ENCODE measurements around the gene HOXA13.

The HOXA13 gene

DNA sequence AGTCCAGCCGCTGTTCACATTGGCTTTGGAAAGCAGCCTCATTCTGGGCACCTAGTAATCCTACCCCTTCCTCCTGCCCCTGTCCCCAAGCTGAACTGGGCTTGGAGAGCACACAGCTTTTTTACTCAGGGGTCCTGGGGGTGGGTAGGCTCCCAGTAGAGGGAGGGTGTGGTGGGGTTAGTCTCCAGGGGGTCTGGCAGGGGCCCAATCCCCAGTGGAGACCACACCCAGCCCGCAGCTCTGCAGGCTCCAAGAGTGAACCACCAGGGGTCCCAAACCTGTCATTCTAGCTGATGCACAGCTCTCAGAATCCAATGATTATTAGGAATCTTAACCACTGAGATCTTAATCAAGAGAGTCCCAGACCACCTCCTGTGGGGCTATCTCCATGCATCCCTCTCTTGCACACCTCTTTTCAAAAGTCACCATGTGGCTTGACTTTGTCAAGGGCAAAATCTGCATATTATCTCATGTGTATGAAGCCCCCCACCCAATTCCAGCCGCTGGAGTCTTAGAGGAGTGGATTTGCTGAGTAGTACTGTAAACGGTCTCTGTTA, 17.5 kb downstream of the HOXA13 start:
- DNase-seq (ENCODE audit: low read depth in 4 of 4, low spot score in 1 of 4): no peak

DNA sequence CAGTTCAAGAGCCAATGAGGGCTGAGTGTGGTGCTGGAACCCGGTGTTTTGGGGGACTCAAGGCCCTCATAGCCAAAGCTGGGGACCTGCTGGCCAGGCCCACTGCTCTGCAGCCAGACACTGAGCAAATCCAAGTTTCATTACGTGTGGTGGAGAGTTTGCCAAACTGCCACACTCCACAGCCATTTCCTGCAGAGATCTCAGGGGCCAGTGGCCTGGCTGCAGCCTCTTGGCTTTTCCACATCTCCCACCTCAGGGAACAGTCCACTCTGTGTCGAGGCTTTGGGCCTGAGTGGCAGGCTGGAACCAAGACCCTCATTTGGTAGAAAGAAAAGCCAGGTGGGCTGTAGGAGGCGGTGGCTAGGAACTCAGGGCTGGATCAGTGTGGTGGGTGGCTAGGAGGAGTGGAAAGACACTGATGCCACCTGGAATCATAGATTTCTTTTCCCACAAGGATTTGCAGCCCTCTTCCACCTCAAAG, 18.1 kb downstream of the HOXA13 start:
- DNase-seq (ENCODE audit: low read depth in 4 of 4, low spot score in 1 of 4): no peak

DNA sequence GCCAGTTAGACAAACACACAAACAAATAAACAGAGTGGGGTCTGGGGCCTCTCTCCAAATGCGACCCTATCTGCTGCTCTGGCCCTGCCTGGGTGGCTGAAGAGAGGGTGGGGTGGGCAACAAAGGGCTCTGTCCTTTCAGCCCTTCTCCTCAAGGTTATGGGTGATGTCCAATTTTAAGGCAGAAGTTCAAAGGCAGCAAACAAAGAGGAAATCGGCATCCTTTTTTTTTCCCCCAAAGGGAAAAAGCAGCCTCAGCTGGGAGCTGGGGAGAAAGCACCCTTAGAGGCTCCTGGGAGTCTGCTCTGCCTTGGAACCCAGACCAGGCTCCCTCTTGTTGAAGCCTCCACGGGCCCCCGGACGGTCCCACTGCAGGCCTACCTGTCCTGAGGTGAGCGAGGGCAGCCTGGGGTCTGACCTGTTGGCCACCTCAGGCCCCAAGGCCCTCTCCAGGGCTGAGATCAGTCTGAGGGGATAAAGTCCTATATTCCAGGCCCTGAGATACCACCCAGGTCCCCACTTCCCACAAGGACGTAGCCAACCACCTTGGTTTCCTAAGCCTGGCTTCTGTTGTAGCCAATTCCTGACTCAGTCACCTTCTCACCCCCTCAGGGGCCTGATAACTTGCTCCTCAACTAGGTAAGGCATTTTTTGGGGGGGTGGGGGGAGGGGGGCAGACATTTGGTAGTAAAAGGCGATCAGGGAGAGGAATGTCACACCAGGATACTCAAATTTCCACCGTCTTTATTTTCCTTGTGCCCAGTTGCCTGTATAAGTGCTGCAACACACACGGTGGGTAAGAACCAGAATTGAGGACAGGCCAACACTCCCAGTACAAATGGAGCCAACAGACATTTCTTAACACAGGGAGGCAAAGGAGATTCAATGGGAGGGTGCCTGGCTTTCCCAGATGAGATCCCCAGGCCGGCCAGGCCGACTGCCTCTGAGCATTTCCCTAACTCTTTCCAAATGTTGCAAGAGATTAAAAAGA, 19.2 kb downstream of the HOXA13 start:
- DNase-seq (ENCODE audit: low read depth in 4 of 4, low spot score in 1 of 4): no peak

DNA sequence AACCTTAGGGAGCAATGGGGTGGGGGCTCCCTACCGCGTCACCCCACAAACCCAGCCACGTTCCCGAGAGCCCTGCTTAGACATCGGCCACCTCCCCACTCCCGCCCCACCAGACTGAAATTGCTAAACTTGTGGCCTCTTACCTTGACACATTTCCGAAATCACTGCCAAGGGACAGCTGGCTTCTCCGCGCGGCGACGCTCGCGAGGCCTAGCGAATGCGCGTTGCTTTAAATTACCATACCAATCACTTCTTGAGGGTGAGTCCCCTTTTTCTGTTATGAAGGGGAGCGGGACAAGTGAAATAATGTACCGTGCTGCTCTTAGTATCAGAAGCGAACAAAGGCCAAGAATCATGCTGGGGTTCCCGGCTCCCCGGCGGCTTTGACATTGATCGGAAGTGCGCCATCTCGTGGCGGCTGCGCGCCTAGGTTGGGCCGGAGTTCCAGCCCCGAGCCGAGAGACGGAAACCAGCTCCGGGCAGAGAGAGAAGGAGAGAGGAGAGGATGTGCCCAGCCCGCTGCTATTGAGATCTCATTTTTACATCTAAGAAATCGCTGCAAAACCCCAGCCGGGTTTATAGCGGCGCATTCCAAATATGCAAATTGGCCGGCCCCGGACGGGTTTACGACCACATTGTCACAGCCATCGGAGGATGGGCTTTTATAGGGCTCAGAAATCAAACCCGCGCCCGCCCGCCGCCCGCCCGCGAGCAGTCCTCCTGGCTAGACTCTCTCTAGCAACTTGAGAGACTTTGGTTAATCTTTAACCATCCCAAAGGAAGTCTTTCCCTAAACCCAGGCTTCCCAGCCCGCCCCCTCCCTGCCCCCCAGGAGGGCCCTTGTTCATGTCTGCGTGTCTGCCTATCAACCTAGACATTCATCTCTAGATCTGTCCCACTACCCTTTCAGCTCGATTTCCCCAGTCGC, 20.1 kb downstream of the HOXA13 start:
- DNase-seq (ENCODE audit: low read depth in 4 of 4, low spot score in 1 of 4): peak in 2 of 4 experiments; percentile 48 to 57

DNA sequence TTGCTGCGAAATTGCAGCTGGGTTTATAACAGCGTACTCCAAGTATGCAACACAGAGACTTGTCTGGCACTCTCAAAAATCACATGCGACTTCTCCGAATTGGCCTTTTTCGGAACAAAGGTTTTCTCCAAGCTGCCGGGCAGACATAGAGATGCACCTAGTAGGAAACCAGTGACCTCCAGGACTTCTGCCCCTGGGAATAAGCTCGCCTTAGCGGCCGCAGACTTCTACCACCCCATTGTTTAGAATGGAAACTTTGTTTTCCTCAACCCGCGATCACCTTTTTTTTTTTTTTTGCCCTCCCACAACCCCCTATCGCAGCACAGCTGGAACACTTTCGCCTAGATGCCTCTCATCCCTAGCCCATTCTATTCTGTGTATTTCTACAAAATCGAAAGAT, 20.9 kb downstream of the HOXA13 start:
- no peak for DNase-seq (ENCODE audit: low read depth in 4 of 4, low spot score in 1 of 4)

DNA sequence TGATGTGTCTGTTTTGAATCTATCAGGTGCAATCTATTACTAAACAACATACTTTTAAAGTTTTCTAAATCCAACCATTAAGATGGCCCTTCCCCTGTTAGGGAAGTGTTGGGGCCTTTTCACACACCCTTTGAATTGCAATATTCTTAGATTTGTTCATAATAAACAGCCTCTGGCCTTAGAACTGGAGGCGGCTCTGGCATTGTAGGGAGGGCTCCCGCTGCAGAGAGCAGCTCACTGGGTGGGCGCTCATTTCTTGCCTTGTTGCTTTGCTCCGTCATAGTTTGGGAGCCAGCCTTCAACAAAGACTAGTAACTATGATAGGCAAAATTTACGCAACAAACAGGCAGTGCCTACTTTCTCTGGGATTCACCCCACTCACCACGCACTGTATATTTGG, 21.5 kb downstream of the HOXA13 start:
- DNase-seq (ENCODE audit: low read depth in 4 of 4, low spot score in 1 of 4): no peak

DNA sequence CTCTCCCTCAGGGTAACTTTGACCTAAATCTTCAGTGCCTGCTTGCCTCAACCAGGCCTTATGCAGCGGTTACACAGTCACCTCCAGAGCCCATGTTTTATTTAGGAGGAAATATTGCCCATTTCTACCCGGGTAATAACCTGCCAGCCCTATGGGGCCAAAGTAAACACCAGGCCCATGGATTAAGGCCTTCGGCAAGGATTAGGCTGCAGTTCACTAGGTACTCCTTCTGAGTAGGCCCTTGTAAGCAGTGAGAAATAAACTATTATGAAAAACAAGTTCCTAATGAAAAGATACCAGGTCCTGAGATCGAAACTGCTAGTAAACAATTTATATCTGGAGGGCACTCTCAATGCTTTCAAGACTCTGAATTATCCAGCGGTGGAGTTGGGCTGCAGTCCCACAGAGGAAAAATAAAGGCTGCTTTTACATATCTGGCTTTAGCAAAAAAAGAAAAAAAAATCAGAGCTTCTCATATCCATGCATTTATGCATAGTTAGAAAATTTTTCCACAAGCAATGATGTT, 22.0 kb downstream of the HOXA13 start:
- no peak for DNase-seq (ENCODE audit: low read depth in 4 of 4, low spot score in 1 of 4)

DNA sequence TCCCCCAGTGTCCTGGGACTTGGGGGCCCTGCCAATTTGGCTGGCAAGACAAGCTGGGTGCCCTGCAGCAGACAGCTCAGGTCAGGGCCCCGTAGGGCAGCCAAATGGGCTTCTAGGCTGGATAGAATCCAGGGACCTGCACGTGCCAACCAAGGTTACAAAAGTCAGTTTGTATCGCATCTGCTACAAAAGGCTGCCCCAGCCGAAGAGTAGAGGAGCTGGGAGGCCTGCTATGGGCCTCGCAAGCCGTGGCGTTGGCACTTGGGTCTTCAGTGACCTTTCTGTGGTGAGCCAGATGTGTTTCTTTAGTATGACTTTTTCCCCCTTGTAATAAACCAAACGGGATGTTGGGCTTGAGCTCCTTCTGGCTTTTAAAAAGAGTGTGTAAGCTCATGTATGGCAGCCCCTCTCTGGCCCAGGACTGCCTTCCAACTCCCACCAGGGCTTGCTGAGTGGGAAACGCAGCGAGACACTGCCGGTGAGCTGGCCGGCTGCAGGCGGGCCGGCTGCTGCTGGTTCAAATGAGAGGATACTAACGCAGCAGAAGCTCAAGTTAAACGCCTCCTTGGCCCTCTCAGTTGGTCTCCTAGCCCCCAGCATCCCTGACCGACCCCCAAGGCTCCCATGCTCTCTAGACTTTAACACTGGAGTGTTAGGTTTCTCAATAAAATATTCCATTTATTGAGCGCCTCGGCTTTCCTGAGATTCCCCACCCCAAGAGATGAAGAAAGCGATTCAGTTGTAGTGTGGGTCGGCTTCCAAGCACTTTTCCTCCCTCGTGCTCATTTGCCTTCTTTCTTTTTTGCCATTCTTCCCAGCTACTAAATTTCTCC, 22.7 kb downstream of the HOXA13 start:
- no peak for DNase-seq (ENCODE audit: low read depth in 4 of 4, low spot score in 1 of 4)

DNA sequence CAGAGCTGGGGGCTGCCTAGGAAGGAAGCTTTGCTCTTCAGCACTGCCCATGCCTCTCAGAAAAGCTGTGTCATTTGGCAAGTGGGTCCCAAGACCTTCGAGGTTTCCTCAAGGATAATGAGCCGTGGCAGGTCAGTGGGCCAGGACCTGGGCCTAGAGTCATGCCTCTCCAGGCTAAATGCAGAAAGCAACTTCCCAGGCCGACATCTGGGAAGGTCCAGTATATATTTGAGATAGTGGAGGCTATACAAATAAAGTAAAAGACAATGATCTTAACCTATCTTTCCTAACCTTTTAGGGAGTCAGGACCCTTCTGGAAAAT, 23.4 kb downstream of the HOXA13 start:
- DNase-seq (ENCODE audit: low read depth in 4 of 4, low spot score in 1 of 4): no peak

DNA sequence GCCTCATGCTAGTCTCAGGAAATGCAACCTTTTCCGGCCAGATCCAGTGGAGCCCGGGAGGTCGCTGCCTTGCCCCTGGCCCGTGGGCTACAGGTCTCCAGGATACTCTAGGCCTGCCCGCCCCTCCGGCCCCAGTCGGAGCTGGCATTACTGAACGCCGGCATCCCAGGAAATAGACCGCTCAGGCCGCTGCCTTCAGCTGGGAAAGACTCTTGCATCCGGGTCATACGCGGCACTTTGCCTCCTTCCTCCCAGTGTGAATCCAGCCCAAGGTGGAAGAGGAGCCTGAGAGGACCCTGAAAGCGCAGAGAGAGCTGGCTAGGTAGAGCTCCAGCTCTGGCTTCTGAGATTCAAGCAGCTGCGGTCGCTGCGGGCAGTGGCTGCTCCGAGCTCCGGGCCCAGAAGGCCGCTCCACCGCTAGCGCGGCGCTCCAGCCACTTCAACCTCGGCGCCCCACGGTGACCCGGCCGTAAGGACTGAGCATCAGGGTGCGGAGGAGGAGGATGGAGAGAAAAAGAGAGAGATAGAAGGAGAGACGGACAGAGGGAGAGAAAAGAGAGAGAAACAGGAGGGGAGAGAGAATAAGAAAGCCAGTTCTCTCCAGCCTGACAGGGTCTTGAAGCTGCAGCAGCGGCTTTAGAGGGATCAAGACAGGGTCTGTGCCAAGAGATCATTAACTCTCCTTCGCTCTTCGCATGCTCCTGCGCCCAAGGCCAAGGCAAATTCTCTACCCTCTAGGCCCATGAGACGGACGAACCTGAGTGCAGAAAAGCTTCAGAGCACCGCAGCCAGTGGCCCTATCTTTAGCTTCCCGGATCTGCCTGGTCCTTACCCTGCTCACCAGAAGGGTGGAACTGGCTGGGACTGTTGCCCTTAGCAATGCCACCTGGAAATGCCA, 24.0 kb downstream of the HOXA13 start:
- no peak for DNase-seq (ENCODE audit: low read depth in 4 of 4, low spot score in 1 of 4)

DNA sequence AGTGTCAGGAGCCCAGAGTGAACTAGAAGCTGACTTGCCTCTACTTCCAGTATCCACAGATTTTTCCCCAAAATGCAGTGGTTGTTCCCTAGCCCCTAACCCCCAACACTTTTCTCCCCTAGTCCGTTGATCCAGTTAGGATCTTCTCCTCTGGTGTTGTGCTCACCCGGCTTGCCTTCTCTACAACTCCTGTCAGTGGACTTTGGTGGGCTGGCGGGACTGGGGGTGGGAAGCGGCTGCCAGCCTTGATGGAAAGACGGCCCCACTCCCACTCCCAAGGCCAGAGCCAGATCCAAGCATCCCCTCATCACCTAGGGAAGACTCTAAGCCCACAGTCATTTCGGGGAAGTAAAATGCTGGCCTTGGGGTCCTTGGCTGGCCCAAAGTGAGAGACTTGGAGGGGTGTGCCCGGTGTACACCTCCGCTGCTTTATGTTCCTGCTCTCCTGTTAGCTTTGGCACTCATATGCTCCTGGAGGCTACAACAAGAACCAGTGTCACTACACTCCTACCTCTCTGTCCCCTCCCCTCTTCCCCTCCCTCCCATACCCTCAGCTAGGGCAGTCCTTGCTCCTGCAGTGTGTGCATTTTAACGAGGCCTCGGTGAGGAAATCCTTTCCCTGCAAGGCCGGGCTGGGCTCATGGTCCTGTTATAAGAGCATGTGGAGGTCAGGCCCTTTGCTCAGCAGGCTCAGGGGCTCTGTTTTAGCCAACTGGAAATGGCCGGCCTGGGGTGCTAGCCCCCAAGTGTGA, 24.8 kb downstream of the HOXA13 start:
- no peak for DNase-seq (ENCODE audit: low read depth in 4 of 4, low spot score in 1 of 4)

DNA sequence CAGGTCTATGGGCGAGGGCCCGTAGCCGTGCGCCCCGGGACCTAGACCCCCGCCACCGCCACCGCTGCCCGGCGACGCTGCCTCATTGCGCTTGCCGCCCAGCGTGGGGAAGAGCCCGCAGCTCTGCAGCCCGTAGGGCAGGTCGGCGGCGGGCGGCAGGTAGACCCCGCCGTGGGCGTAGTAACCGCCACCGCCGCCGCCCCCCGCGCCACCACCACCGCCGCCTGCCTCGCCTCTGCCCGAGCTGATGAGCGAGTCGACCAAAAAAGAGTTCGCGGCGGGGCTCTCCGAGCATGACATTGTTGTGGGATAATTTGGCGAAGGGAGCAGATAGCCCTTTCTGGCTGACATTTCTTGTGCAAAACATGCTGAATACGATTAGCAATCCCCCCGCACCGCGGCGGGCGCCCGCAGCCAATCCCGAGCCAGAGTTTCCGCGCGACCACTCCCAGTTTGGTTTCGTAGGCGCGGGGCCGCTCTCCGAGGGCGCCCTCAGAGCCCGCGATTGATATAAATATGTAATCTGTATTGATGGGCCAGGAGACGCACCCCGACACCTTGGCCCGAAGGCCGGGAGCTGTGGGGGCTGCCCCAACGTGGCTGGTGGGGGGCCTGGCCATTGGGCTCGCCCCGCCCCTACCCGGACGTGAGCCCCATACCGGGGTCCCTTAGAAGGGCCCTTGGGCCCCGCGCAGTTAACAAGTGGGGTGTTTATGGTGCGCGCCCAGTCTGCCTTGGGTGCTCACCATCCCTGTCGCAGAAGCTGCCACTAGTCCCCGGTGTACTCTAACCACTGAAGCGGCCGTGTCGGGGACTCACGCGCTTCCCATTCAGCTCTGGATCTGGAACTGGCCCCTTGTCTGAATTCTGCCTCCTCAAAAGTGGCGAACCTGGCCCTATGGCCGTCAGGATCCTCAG, 25.7 kb downstream of the HOXA13 start, which contains the start of gene HOXA10:
Gene HOXA10 (minus strand): TSS at position 365 of the 918 bp plus-strand sequence. CDS start 14 bp downstream, at position 351.
- DNase-seq (ENCODE audit: low read depth in 4 of 4, low spot score in 1 of 4): no peak

DNA sequence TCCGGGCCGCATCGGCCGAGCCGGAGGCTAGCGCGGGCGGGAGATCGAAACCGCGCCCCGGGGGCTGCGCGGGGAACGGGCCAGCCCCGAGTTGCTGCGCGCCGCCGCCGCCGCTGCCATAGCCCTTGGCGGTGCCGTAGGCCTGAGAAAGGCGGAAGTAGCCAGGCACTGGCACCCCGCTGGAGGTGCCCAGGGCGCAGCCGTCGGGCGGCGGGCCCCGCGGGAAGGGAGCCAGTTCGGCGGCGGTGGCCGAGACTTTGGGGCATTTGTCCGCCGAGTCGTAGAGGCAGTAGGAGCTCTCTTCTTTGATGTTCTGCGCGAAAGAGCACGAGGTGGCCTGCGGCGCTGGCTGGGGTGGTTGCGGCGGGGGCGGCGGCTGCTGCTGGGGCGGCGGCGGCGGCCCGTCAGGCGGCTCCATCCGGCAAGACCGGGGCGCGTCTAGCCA, 26.4 kb downstream of the HOXA13 start:
- no peak for DNase-seq (ENCODE audit: low read depth in 4 of 4, low spot score in 1 of 4)

DNA sequence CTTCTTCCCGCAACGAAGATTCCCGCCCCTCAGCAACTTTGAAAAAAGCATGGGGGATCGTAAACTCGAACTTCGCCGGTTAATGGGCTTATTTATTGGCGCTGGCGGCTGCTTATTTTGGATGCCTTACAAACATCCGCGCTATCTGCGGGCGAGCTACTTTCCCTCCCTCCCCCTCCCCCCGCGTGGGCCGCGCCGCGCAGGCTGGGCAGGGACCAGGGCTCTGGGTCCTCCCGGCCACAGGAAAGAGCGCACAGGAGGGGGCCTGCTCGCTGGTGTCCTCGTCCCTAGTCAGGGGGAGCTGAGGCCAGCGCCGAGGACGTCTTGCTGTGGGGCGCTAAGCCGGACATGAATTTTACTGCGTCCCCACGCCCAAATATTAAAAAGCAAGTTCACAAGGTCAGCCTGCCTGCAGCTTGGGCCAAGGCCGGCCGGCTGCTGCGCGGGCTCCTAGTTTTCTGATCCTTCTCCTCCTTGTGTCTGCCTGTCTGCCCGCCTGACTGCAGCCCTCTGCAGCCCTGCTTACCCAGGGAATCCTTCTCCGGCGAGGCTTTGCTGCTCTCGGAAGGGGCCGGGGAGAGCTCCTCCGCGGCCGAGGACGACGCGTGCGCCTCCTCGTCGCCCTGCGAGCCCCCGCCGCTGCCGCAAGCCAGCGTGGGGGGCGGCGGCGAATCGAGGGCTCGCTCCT, 26.9 kb downstream of the HOXA13 start:
- no peak for DNase-seq (ENCODE audit: low read depth in 4 of 4, low spot score in 1 of 4)

DNA sequence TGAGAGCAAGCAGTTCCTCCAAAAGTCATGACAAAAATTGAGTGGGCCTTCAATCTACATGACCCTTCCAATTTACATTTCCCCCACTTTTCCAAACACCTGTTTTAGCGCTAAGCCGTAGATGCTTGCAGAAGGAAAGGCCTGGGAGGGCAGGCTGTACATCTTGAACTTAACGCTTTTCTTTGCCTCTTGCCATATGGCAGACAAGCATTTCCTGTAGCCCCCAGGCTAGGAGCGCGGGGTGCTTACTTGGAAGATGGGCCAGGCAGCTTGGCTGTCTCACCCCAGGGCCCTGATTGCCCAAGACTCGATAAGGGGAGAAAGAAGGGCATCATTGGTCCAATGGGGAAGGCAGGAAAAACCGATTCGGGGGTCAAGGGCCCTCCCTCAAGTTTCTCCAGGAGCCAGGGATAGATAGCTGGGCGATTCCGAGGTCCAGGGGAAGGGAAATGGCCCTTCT, 27.5 kb downstream of the HOXA13 start:
- no peak for DNase-seq (ENCODE audit: low read depth in 4 of 4, low spot score in 1 of 4)

DNA sequence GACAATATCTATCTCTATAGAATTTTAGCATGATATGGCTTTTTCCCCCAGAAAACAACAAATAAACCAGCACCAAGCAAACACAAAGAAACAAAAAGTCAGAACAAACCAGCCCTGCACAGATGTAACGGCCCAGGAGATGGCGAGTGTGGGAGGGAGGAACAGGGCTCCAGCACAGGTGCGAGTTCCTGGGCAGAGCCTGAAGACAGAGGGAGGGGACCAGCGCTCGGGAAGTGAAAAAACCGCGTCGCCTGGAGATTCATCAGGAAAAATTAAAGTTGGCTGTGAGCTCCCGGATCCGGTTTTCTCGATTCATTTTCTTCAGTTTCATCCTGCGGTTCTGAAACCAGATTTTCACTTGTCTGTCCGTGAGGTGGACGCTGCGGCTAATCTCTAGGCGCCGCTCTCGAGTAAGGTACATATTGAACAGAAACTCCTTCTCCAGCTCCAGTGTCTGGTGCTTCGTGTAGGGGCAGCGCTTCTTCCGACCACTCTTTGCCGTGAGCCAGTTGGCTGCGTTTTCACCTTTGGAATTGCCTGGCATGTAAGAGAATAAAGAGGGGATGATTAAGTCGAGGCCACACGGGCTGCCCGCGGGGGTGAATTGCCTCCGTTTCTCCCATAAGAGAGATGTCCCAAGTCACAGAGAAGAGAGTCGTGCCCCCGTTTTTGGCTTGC, 28.1 kb downstream of the HOXA13 start:
- DNase-seq (ENCODE audit: low read depth in 4 of 4, low spot score in 1 of 4): no peak

Measured in stimulated activated CD4-positive, alpha-beta T cell treated with anti-CD3 and anti-CD28 coated beads, Interleukin-1b, Interleukin-23, amount 100 ng/mL, for 24 hours (primary cell).